Retinal pigment epithelial cell (primary cell): ENCODE measurements around the gene NRROS.

Experiments used
- DNase-seq: peaks from one replicate; pipeline ENCODE4 v3.0.0-alpha.2; 2010; ENCODE audit warnings: low read depth
- H3K4me3 ChIP-seq: 2 replicates; pipeline ENCODE4 v1.5.1; 2011; ENCODE audit warnings: mild to moderate bottlenecking, low read length, control low read depth, moderate library complexity
- CTCF ChIP-seq: conservative IDR thresholded peaks from 2 replicates; pipeline ENCODE4 v1.5.1; 2011; ENCODE audit warnings: low read depth, low read length, control low read depth, inconsistent platforms

NRROS gene

GRCh38 chr3:196642434-196642833 lies 2.9 kb downstream of the NRROS start:
- no peak for DNase-seq
- TF ChIP-seq CTCF: no peak
- no peak overlapping the region for H3K4me3 ChIP-seq

GRCh38 chr3:196643201-196643749 lies 3.8 kb downstream of the NRROS start:
- TF ChIP-seq CTCF: no peak
- H3K4me3 ChIP-seq: no peak overlapping the region
- DNase-seq: no peak

GRCh38 chr3:196643761-196644160 lies 4.3 kb downstream of the NRROS start:
- TF ChIP-seq CTCF: no peak
- DNase-seq: no peak
- no peak overlapping the region for H3K4me3 ChIP-seq

- no peak overlapping the region for H3K4me3 ChIP-seq
- TF ChIP-seq CTCF: no peak
- no peak for DNase-seq
Observed at GRCh38 chr3:196645096-196645495, 5.6 kb downstream of the NRROS start.

GRCh38 chr3:196645897-196646665 lies 6.6 kb downstream of the NRROS start:
- no peak for TF ChIP-seq CTCF
- DNase-seq: no peak
- H3K4me3 ChIP-seq: no peak overlapping the region

- DNase-seq: no peak
- TF ChIP-seq CTCF: no peak
- no peak overlapping the region for H3K4me3 ChIP-seq
Observed at GRCh38 chr3:196646666-196647216, 7.2 kb downstream of the NRROS start.

- TF ChIP-seq CTCF: no peak
- H3K4me3 ChIP-seq: no peak overlapping the region
- DNase-seq: peak; percentile 75
Observed at GRCh38 chr3:196650740-196651311, 11.3 kb downstream of the NRROS start.
